HG02973 (cell line): ENCODE data around the gene IPO4.

Experiments
- ATAC-seq: cut with Tn5 transposase; IDR thresholded peaks from one replicate; pipeline ENCODE4 v1.9.1; 2021; ENCODE audit warnings: moderate library complexity; ENCODE audit not compliant: unreplicated experiment

IPO4 gene

GRCh38 chr14:24176599-24176998 is 12.0 kb downstream of the IPO4 start:
- no peak for ATAC-seq

- ATAC-seq: no peak
Measured at GRCh38 chr14:24172871-24173281, 15.7 kb downstream of the IPO4 start.

- no peak for ATAC-seq
Measured at GRCh38 chr14:24172261-24172860, 16.3 kb downstream of the IPO4 start.

GRCh38 chr14:24171422-24172260 is 17.0 kb downstream of the IPO4 start, which contains the start of gene REC8:
TSS of gene REC8 (plus strand) at chr14:24172080. CDS start at chr14:24172553, 473 bp downstream.
- ATAC-seq: peak; percentile 60

- ATAC-seq: no peak
Measured at GRCh38 chr14:24167469-24168114, 21.0 kb downstream of the IPO4 start.

- ATAC-seq: no peak
Measured at GRCh38 chr14:24165785-24166184, 22.8 kb downstream of the IPO4 start.

GRCh38 chr14:24164518-24164991 is 24.1 kb downstream of the IPO4 start:
- ATAC-seq: no peak

- no peak for ATAC-seq
Measured at GRCh38 chr14:24162093-24162492, 26.5 kb downstream of the IPO4 start.

- ATAC-seq: peak; percentile 70
Measured at GRCh38 chr14:24160850-24161804, 27.5 kb downstream of the IPO4 start, which contains the start of gene IRF9. TSS of gene IRF9 (plus strand) at chr14:24161265. CDS start at chr14:24162145, 880 bp downstream.

- ATAC-seq: no peak
Measured at GRCh38 chr14:24160499-24160849, 28.1 kb downstream of the IPO4 start.

GRCh38 chr14:24159777-24160498 is 28.7 kb downstream of the IPO4 start:
- ATAC-seq: no peak

GRCh38 chr14:24157331-24157730 is 31.3 kb downstream of the IPO4 start:
- ATAC-seq: no peak

GRCh38 chr14:24156840-24157239 is 31.8 kb downstream of the IPO4 start:
- ATAC-seq: no peak

- no peak for ATAC-seq
Measured at GRCh38 chr14:24155100-24155499, 33.5 kb downstream of the IPO4 start.

- no peak for ATAC-seq
Measured at GRCh38 chr14:24151404-24152080, 37.1 kb downstream of the IPO4 start.

- ATAC-seq: no peak
Measured at GRCh38 chr14:24150993-24151392, 37.6 kb downstream of the IPO4 start.

- no peak for ATAC-seq
Measured at GRCh38 chr14:24150567-24150966, 38.0 kb downstream of the IPO4 start.

GRCh38 chr14:24150061-24150460 is 38.6 kb downstream of the IPO4 start:
- no peak for ATAC-seq

GRCh38 chr14:24149302-24149969 is 39.2 kb downstream of the IPO4 start:
- no peak for ATAC-seq
